Activated T-cell treated with anti-CD3 and anti-CD28 coated beads, Interleukin-2, amount 50 U/mL, for 4 hours (primary cell): ENCODE measurements around the gene KLF7. TPM values are rescaled to one million over a fixed set of nuclear protein-coding genes. Genes with fewer than 3 reads are reported as not detected.

Source experiments
- ATAC-seq, 2 donors: fragments of 200-7000 bp; cut with Tn5 transposase; one replicate each; pipeline ENCODE4 v1.10.0; 2021
- DNase-seq: peaks from one replicate; pipeline ENCODE4 v3.0.0-alpha.2; 2020
- H3K27me3 Mint-ChIP-seq: one replicate; pipeline ENCODE4 v1.8.0; 2021; ENCODE audit warnings: low read depth, mixed read lengths
- H3K36me3 Mint-ChIP-seq: one replicate; pipeline ENCODE4 v1.8.0; 2022; ENCODE audit warnings: mixed read lengths; ENCODE audit not compliant: insufficient read depth
- H3K4me1 Mint-ChIP-seq: one replicate; pipeline ENCODE4 v1.8.0; 2021; ENCODE audit warnings: low read depth, mixed read lengths
- H3K4me3 Mint-ChIP-seq: one replicate; pipeline ENCODE4 v1.8.0; 2021; ENCODE audit warnings: mild to moderate bottlenecking, moderate library complexity, mixed read lengths
- H3K9me3 Mint-ChIP-seq: one replicate; pipeline ENCODE4 v1.8.0; 2021; ENCODE audit warnings: mixed read lengths
- total RNA-seq, 3 donors: library from RNA; stranded (reverse); gene quantifications; one replicate each; pipeline ENCODE4 v1.2.1, GENCODE V29; 2021

KLF7 gene
- total RNA-seq, 3 donors from 2014 or later = 5.9 to 14.3 (median 13.4) TPM

GRCh38 chr2:207148020-207148419 is 17.7 kb downstream of the KLF7 start:
- Mint-ChIP-seq H3K9me3 (no peaks in the 10 kb centered on the region), H3K36me3 (peaks cover 7% of the 10 kb centered on the region), H3K4me3 (no peak overlapping the region), H3K4me1 (peaks cover 78% of the 10 kb centered on the region), H3K27me3 (no peaks in the 10 kb centered on the region)
- ATAC-seq (no peak), DNase-seq (no peak)

- H3K36me3 Mint-ChIP-seq = peaks cover 7% of the 10 kb centered on the region
- no peak for ATAC-seq
- H3K27me3 Mint-ChIP-seq = no peaks in the 10 kb centered on the region
- no peaks in the 10 kb centered on the region for H3K9me3 Mint-ChIP-seq
- H3K4me3 Mint-ChIP-seq = peak overlapping the region; percentile 63
- no peak for DNase-seq
- peaks cover 76% of the 10 kb centered on the region for H3K4me1 Mint-ChIP-seq
Measured at GRCh38 chr2:207144173-207144785, 21.5 kb downstream of the KLF7 start.

GRCh38 chr2:207143215-207144172 is 22.3 kb downstream of the KLF7 start:
- peaks cover 74% of the 10 kb centered on the region for H3K4me1 Mint-ChIP-seq

GRCh38 chr2:207142461-207142860 is 23.3 kb downstream of the KLF7 start:
- Mint-ChIP-seq H3K4me3 (peak overlapping the region; percentile 63), H3K9me3 (no peaks in the 10 kb centered on the region), H3K27me3 (no peaks in the 10 kb centered on the region), H3K36me3 (peaks cover 3% of the 10 kb centered on the region), H3K4me1 (peaks cover 78% of the 10 kb centered on the region)
- ATAC-seq (peak; percentile 42 to 46), DNase-seq (no peak)

More at GRCh38 chr2:207143215-207144172, 22.3 kb downstream of the KLF7 start:
- H3K36me3 Mint-ChIP-seq = peaks cover 3% of the 10 kb centered on the region
- no peaks in the 10 kb centered on the region for H3K9me3 Mint-ChIP-seq
- ATAC-seq = peak; percentile 71 to 72
- peak overlapping the region; percentile 63 for H3K4me3 Mint-ChIP-seq
- no peaks in the 10 kb centered on the region for H3K27me3 Mint-ChIP-seq
- DNase-seq = peak; percentile 31

- no peaks in the 10 kb centered on the region for H3K9me3 Mint-ChIP-seq
- ATAC-seq (no peak), DNase-seq (no peak)
- H3K4me3 Mint-ChIP-seq = no peak overlapping the region
- H3K27me3 Mint-ChIP-seq = no peaks in the 10 kb centered on the region
- H3K36me3 Mint-ChIP-seq = peaks cover 5% of the 10 kb centered on the region
- H3K4me1 Mint-ChIP-seq = peaks cover 83% of the 10 kb centered on the region
Measured at GRCh38 chr2:207141386-207141785, 24.4 kb downstream of the KLF7 start.

- DNase-seq (no peak), ATAC-seq (no peak)
- peaks cover 8% of the 10 kb centered on the region for H3K36me3 Mint-ChIP-seq
- no peaks in the 10 kb centered on the region for H3K27me3 Mint-ChIP-seq
- no peaks in the 10 kb centered on the region for H3K9me3 Mint-ChIP-seq
- no peak overlapping the region for H3K4me3 Mint-ChIP-seq
- peaks cover 85% of the 10 kb centered on the region for H3K4me1 Mint-ChIP-seq
Measured at GRCh38 chr2:207140265-207140664, 25.5 kb downstream of the KLF7 start.

- DNase-seq (no peak), ATAC-seq (no peak)
- H3K9me3 Mint-ChIP-seq = no peaks in the 10 kb centered on the region
- no peak overlapping the region for H3K4me3 Mint-ChIP-seq
- H3K36me3 Mint-ChIP-seq = peaks cover 8% of the 10 kb centered on the region
- H3K4me1 Mint-ChIP-seq = peaks cover 85% of the 10 kb centered on the region
- H3K27me3 Mint-ChIP-seq = no peaks in the 10 kb centered on the region
Measured at GRCh38 chr2:207139552-207139951, 26.2 kb downstream of the KLF7 start.

GRCh38 chr2:207138627-207139297 is 27.0 kb downstream of the KLF7 start:
- no peaks in the 10 kb centered on the region for H3K9me3 Mint-ChIP-seq

GRCh38 chr2:207137596-207138337 is 28.0 kb downstream of the KLF7 start:
- Mint-ChIP-seq H3K4me3 (no peak overlapping the region), H3K9me3 (no peaks in the 10 kb centered on the region), H3K4me1 (peaks cover 79% of the 10 kb centered on the region), H3K36me3 (peaks cover 13% of the 10 kb centered on the region), H3K27me3 (no peaks in the 10 kb centered on the region)
- DNase-seq (no peak), ATAC-seq (no peak)

More at GRCh38 chr2:207138627-207139297, 27.0 kb downstream of the KLF7 start:
- Mint-ChIP-seq H3K27me3 (no peaks in the 10 kb centered on the region), H3K36me3 (peaks cover 10% of the 10 kb centered on the region), H3K4me1 (peaks cover 82% of the 10 kb centered on the region), H3K4me3 (no peak overlapping the region)
- no peak for DNase-seq
- ATAC-seq = no peak

- no peak for DNase-seq
- H3K9me3 Mint-ChIP-seq = no peaks in the 10 kb centered on the region
- H3K4me1 Mint-ChIP-seq = peaks cover 78% of the 10 kb centered on the region
- H3K4me3 Mint-ChIP-seq = no peak overlapping the region
- no peaks in the 10 kb centered on the region for H3K27me3 Mint-ChIP-seq
- no peak for ATAC-seq
- H3K36me3 Mint-ChIP-seq = peaks cover 19% of the 10 kb centered on the region
Measured at GRCh38 chr2:207136874-207137273, 28.9 kb downstream of the KLF7 start.

GRCh38 chr2:207135801-207136457 is 29.8 kb downstream of the KLF7 start:
- H3K4me1 Mint-ChIP-seq = peaks cover 78% of the 10 kb centered on the region
- peaks cover 21% of the 10 kb centered on the region for H3K36me3 Mint-ChIP-seq
- ATAC-seq (no peak), DNase-seq (no peak)
- H3K4me3 Mint-ChIP-seq = peak overlapping the region; percentile 4
- no peaks in the 10 kb centered on the region for H3K9me3 Mint-ChIP-seq
- H3K27me3 Mint-ChIP-seq = no peaks in the 10 kb centered on the region

GRCh38 chr2:207135340-207135739 is 30.4 kb downstream of the KLF7 start:
- H3K36me3 Mint-ChIP-seq = peaks cover 21% of the 10 kb centered on the region
- no peaks in the 10 kb centered on the region for H3K9me3 Mint-ChIP-seq
- no peaks in the 10 kb centered on the region for H3K27me3 Mint-ChIP-seq
- H3K4me3 Mint-ChIP-seq = no peak overlapping the region
- peak; percentile 28 to 40 for ATAC-seq
- H3K4me1 Mint-ChIP-seq = peaks cover 76% of the 10 kb centered on the region
- no peak for DNase-seq

- Mint-ChIP-seq H3K36me3 (peaks cover 25% of the 10 kb centered on the region), H3K9me3 (no peaks in the 10 kb centered on the region), H3K4me3 (no peak overlapping the region), H3K27me3 (no peaks in the 10 kb centered on the region), H3K4me1 (peaks cover 74% of the 10 kb centered on the region)
- ATAC-seq = no peak
- no peak for DNase-seq
Measured at GRCh38 chr2:207133820-207134519, 31.8 kb downstream of the KLF7 start.
